Mesendoderm (in vitro differentiated cells): ENCODE data around the gene DNAAF8.

Experiments used
- DNase-seq: peaks from one replicate; pipeline ENCODE4 v3.0.0; 2013
- H2AK5ac ChIP-seq: 2 replicates; pipeline ENCODE4 v1.6.1; 2013; ENCODE audit warnings: low read length, inconsistent platforms
- H2BK120ac ChIP-seq: 2 replicates; pipeline ENCODE4 v1.6.1; 2013; ENCODE audit warnings: low read depth, mild to moderate bottlenecking, low read length, moderate library complexity, mixed read lengths
- H2BK15ac ChIP-seq: replicated peaks from 2 replicates; pipeline ENCODE4 v1.6.1; 2013; ENCODE audit warnings: low read depth, mild to moderate bottlenecking, moderate library complexity
- H2BK5ac ChIP-seq: 2 replicates; pipeline ENCODE4 v1.6.1; 2013; ENCODE audit warnings: low read length, inconsistent platforms
- H3K18ac ChIP-seq: 2 replicates; pipeline ENCODE4 v1.6.1; 2013; ENCODE audit warnings: mild to moderate bottlenecking, low read length, mixed read lengths
- H3K23ac ChIP-seq: one replicate; pipeline ENCODE4 v1.6.1; 2013; ENCODE audit warnings: low read length
- H3K27ac ChIP-seq: 2 replicates; pipeline ENCODE4 v1.5.1; 2013; ENCODE audit warnings: low read depth, mild to moderate bottlenecking, inconsistent platforms, low read length, moderate library complexity
- H3K27me3 ChIP-seq: 2 replicates; pipeline ENCODE4 v1.6.1; 2013; ENCODE audit warnings: low read length, control low read depth, mild to moderate bottlenecking, inconsistent platforms; ENCODE audit not compliant: insufficient read depth, poor library complexity
- H3K36me3 ChIP-seq: 2 replicates; pipeline ENCODE4 v1.6.1; 2013; ENCODE audit warnings: low read length, inconsistent platforms; ENCODE audit not compliant: control insufficient read depth, insufficient read depth
- H3K4ac ChIP-seq: one replicate; pipeline ENCODE4 v1.6.1; 2013; ENCODE audit warnings: low read depth, mild to moderate bottlenecking, low read length, moderate library complexity
- H3K4me1 ChIP-seq: 2 replicates; pipeline ENCODE4 v1.6.1; 2013; ENCODE audit warnings: low read depth, low read length, inconsistent platforms; ENCODE audit not compliant: control insufficient read depth
- H3K4me2 ChIP-seq: 2 replicates; pipeline ENCODE4 v1.6.1; 2013; ENCODE audit warnings: low read length
- H3K4me3 ChIP-seq: 2 replicates; pipeline ENCODE4 v1.5.1; 2013; ENCODE audit warnings: mild to moderate bottlenecking, low read length
- H3K56ac ChIP-seq: one replicate; pipeline ENCODE4 v1.6.1; 2013; ENCODE audit warnings: low read length
- H3K79me1 ChIP-seq: 2 replicates; pipeline ENCODE4 v1.6.1; 2013; ENCODE audit warnings: low read length, inconsistent platforms
- H3K79me2 ChIP-seq: 2 replicates; pipeline ENCODE4 v1.6.1; 2013; ENCODE audit warnings: mild to moderate bottlenecking, low read length; ENCODE audit not compliant: control insufficient read depth, insufficient read depth
- H3K9ac ChIP-seq: 2 replicates; pipeline ENCODE4 v1.6.1; 2013; ENCODE audit warnings: low read length, inconsistent platforms
- H4K5ac ChIP-seq: one replicate; pipeline ENCODE4 v1.6.1; 2013; ENCODE audit warnings: low read length
- H4K8ac ChIP-seq: one replicate; pipeline ENCODE4 v1.6.1; 2013; ENCODE audit warnings: low read depth, mild to moderate bottlenecking, control low read depth, low read length, moderate library complexity
- WGBS: extraction: QIAGEN DNeasy Blood & Tissue Kit; methylation state at CpG from one replicate; pipeline ENCODE4 v1.1.7; 2013; ENCODE audit warnings: low lambda C conversion rate, missing lambda C conversion rate; ENCODE audit not compliant: insufficient coverage; ENCODE audit errors: extremely low coverage; 5-methylcytosine and 5-hydroxymethylcytosine counted together

The DNAAF8 gene

DNA sequence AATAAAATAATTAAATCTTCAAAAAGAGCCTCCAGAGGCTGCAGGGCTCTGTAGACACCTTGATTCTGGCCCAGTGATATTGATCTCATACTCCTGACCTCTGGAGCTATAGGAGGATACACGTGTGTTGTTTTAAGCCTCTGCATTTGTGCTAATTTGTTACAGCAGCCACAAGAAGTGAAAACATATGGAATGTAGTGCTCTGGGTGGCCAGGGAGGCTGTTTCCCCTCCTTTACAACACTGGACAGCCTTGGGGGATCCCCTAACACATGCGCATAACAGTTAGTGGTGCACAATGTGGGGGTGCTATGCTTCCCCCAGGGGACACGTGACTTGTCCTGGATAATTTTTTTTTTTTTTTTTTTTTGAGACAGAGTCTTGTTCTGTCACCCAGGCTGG lies 37.3 kb downstream of the DNAAF8 start:
- no peak overlapping the region for H3K9ac ChIP-seq
- H2AK5ac ChIP-seq: no peak overlapping the region
- H3K4ac ChIP-seq: no peak overlapping the region
- no peaks in the 10 kb centered on the region for H3K27me3 ChIP-seq
- H4K8ac ChIP-seq: no peak overlapping the region
- H4K5ac ChIP-seq: no peak overlapping the region
- no peaks in the 10 kb centered on the region for H3K79me1 ChIP-seq
- H3K4me3 ChIP-seq: no peak overlapping the region
- H3K4me2 ChIP-seq: no peak overlapping the region
- no peak overlapping the region for H2BK15ac ChIP-seq
- no peak overlapping the region for H3K23ac ChIP-seq
- peaks cover under 1% of the 10 kb centered on the region for H3K79me2 ChIP-seq
- no CpG with 5 or more reads among the region's 3 CpGs for WGBS
- H3K27ac ChIP-seq: no peak overlapping the region
- H2BK120ac ChIP-seq: no peak overlapping the region
- H3K4me1 ChIP-seq: no peaks in the 10 kb centered on the region
- no peak overlapping the region for H2BK5ac ChIP-seq
- no peak overlapping the region for H3K18ac ChIP-seq
- no peak overlapping the region for H3K56ac ChIP-seq
- DNase-seq: no peak
- H3K36me3 ChIP-seq: no peaks in the 10 kb centered on the region

DNA sequence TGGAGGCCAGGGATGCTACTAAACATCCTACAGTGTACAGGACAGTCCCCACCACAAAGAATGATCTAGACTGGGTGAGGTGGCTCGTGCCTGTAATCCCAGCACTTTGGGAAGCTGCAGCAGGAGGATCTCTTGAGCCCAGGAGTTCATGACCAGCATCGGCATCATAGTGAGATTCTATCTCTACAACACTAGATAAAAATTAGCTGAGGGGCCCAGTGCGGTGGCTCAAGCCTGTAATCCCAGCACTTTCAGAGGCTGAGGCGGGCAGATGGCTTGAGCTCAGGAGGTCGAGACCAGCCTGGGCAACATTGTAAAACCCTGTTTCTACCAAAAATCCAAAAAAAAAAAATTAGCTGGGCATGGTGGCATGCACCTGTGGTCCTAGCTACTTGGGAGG lies 38.0 kb downstream of the DNAAF8 start:
- Histone ChIP-seq H3K79me1 (no peaks in the 10 kb centered on the region), H3K23ac (no peak overlapping the region), H2AK5ac (no peak overlapping the region), H3K36me3 (no peaks in the 10 kb centered on the region), H3K27ac (no peak overlapping the region), H3K18ac (no peak overlapping the region), H2BK15ac (no peak overlapping the region), H3K4ac (no peak overlapping the region), H2BK120ac (no peak overlapping the region), H3K27me3 (no peaks in the 10 kb centered on the region), H3K9ac (no peak overlapping the region), H4K8ac (no peak overlapping the region), H3K56ac (no peak overlapping the region), H4K5ac (no peak overlapping the region), H3K79me2 (no peaks in the 10 kb centered on the region), H3K4me1 (no peaks in the 10 kb centered on the region), H3K4me3 (no peak overlapping the region), H3K4me2 (no peak overlapping the region), H2BK5ac (no peak overlapping the region)
- no CpG with 5 or more reads among the region's 5 CpGs for WGBS
- DNase-seq: no peak

DNA sequence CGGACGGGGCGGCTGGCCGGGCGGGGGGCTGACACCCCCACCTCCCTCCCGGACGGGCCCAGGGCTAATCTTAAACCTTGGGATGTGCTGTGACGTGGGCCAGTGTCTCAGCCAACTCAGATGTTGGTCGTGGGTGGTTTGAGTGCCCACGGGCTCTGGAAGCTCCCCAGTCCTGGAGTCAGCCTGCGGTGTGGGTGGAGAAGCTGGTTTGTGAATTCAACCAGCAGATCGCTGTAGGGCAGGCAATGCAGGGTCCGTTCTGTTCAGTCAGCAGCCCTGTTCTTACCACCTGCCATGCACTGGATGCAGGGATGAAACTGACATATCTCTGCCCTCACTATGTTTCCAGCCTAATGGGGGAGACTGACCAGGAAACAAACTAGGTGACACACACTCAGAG lies 40.7 kb downstream of the DNAAF8 start:
- no peaks in the 10 kb centered on the region for H3K36me3 ChIP-seq
- H3K23ac ChIP-seq: no peak overlapping the region
- no peak for DNase-seq
- H3K79me1 ChIP-seq: no peaks in the 10 kb centered on the region
- H2BK120ac ChIP-seq: no peak overlapping the region
- H3K27me3 ChIP-seq: no peaks in the 10 kb centered on the region
- H3K79me2 ChIP-seq: no peaks in the 10 kb centered on the region
- no peak overlapping the region for H3K56ac ChIP-seq
- no peaks in the 10 kb centered on the region for H3K4me1 ChIP-seq
- no peak overlapping the region for H2BK15ac ChIP-seq
- H4K8ac ChIP-seq: no peak overlapping the region
- H4K5ac ChIP-seq: no peak overlapping the region
- no CpG with 5 or more reads among the region's 13 CpGs for WGBS
- no peak overlapping the region for H3K4me3 ChIP-seq
- no peak overlapping the region for H3K9ac ChIP-seq
- no peak overlapping the region for H3K4ac ChIP-seq
- H3K27ac ChIP-seq: no peak overlapping the region
- H2AK5ac ChIP-seq: no peak overlapping the region
- no peak overlapping the region for H3K18ac ChIP-seq
- no peak overlapping the region for H2BK5ac ChIP-seq
- no peak overlapping the region for H3K4me2 ChIP-seq

DNA sequence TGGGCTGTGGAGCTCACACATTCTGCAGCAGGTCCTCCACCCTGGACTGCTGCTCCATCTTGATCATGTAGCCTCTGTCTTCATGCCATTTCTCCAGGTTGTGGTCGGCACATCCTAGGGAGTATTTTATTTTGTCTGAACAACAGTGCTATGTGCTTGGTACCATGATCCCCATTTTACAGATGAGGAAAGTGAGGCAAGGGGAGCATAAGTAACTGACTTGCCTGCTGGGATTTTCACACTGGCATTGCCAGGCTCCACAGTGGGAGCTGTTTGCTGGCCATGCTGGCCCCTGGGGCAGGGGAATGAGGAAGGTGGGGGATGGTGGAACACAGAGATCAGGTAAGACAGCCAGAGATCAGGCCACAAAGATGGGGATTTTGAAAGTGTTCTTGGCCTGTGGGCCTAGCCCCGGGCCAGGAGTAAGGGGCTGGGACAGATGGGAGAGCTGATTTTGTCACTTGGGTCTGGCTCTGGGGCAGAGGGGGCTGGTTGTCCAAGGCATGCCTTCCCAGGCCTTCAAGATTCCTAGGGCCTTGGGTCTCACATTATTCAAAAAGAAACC lies 41.9 kb downstream of the DNAAF8 start:
- no peak overlapping the region for H3K4me3 ChIP-seq
- H2BK15ac ChIP-seq: no peak overlapping the region
- no peak overlapping the region for H4K8ac ChIP-seq
- H3K36me3 ChIP-seq: no peaks in the 10 kb centered on the region
- no peaks in the 10 kb centered on the region for H3K4me1 ChIP-seq
- no peak overlapping the region for H3K56ac ChIP-seq
- H3K79me1 ChIP-seq: no peaks in the 10 kb centered on the region
- H3K79me2 ChIP-seq: no peaks in the 10 kb centered on the region
- no CpG with 5 or more reads among the region's 2 CpGs for WGBS
- H3K23ac ChIP-seq: no peak overlapping the region
- no peak for DNase-seq
- no peak overlapping the region for H3K9ac ChIP-seq
- no peak overlapping the region for H2BK5ac ChIP-seq
- H3K4me2 ChIP-seq: no peak overlapping the region
- H3K27ac ChIP-seq: no peak overlapping the region
- H2AK5ac ChIP-seq: no peak overlapping the region
- no peak overlapping the region for H2BK120ac ChIP-seq
- H4K5ac ChIP-seq: no peak overlapping the region
- no peak overlapping the region for H3K18ac ChIP-seq
- no peak overlapping the region for H3K4ac ChIP-seq
- no peaks in the 10 kb centered on the region for H3K27me3 ChIP-seq

DNA sequence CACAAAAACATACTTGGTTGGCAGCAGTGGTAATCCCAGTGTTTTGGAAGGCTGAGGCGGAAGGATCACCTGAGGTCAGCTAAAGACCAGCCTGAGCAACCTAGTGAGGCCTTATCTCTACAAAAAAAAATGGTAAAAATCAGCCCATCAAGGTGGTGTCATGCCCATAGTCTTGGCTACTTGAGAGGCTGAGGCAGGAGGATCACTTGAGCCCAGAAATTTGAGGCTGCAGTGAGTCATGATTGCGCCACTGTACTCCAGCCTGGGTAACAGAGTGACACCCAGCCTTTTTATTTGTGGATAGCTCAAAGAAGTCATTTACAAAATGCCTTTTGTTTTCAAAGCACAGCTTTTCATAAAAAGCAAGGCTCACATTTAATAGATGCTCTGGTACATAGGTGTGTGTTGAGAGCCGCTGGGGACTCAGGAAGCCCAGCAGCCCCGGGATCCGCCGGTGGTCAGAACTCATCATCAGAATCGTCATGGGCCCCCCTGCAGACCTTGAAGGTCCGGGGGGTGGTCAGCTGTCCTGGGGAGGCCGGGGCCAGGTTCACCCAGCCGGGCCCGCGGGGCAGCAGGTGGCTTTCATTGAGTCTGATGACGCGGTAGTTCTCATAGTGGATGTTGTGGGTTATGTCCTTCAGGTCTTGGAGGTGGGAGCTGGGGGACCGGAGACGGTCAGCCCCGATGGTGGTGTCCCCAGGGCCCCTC lies 43.2 kb downstream of the DNAAF8 start:
- Histone ChIP-seq H2AK5ac (no peak overlapping the region), H3K9ac (no peak overlapping the region), H3K4ac (no peak overlapping the region), H3K18ac (no peak overlapping the region), H3K79me1 (no peaks in the 10 kb centered on the region), H4K8ac (no peak overlapping the region), H3K4me1 (no peaks in the 10 kb centered on the region), H2BK120ac (no peak overlapping the region), H3K27me3 (no peaks in the 10 kb centered on the region), H3K56ac (no peak overlapping the region), H2BK15ac (no peak overlapping the region), H3K23ac (no peak overlapping the region), H3K79me2 (no peaks in the 10 kb centered on the region), H3K36me3 (no peaks in the 10 kb centered on the region), H4K5ac (no peak overlapping the region), H2BK5ac (no peak overlapping the region), H3K4me2 (no peak overlapping the region), H3K4me3 (no peak overlapping the region), H3K27ac (no peak overlapping the region)
- no peak for DNase-seq
- no CpG with 5 or more reads among the region's 17 CpGs for WGBS

DNA sequence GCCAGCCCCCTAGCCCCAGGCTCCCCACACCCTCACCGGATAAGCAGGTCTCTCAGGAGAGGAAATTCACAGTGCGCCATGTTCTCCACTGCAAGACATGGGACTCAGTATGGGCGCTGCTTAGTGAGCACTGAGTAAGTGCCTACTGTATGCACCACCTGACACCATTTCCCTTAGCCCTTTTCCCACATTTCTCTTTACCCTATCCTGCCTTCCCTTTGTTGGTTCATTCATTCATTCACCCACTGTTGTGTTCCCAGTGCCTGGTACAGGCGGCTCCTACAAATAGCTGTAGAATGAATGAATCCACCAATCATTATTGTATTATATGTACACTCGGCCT lies 43.7 kb downstream of the DNAAF8 start:
- Histone ChIP-seq H3K79me1 (no peaks in the 10 kb centered on the region), H2BK15ac (no peak overlapping the region), H3K27me3 (no peaks in the 10 kb centered on the region), H2BK5ac (no peak overlapping the region), H3K4me2 (no peak overlapping the region), H3K36me3 (no peaks in the 10 kb centered on the region), H3K27ac (no peak overlapping the region), H3K23ac (no peak overlapping the region), H2BK120ac (no peak overlapping the region), H4K8ac (no peak overlapping the region), H4K5ac (no peak overlapping the region), H3K4me1 (no peaks in the 10 kb centered on the region), H2AK5ac (no peak overlapping the region), H3K56ac (no peak overlapping the region), H3K4me3 (no peak overlapping the region), H3K18ac (no peak overlapping the region), H3K79me2 (no peaks in the 10 kb centered on the region), H3K9ac (no peak overlapping the region), H3K4ac (no peak overlapping the region)
- no peak for DNase-seq
- WGBS: no CpG with 5 or more reads among the region's 5 CpGs
